ENCODE measurements around the gene KIRREL3. TPM values are rescaled to one million over a fixed set of nuclear protein-coding genes. Genes with fewer than 3 reads are reported as not detected.

Gene KIRREL3
- total and polyA plus RNA-seq, 4 donors = 0.02 to 0.71 (median 0.15) TPM; not detected in 1

DNA sequence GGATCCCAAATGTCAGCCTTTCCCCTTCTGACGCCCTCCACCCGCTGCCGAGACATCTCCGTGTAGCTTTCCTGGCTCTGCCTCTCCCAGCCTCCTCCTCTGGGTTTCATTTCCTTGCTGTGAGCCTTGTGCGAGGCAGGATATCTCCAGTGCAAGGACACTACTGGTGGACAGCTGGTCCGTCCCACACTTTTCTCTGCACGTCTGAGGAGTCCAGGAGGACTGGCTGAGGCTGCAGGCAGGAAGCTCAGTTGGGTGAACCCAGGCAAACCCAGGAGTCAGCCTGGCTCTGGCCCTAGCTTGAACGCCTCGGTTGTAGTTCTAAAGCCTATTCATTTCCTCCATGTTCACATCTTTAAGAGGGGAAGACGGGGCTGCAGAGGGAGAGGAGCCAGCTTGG, 499.6 kb downstream of the KIRREL3 start:
- Histone ChIP-seq H3K4me1 (ENCODE audit: control insufficient read depth in 5 of 5, insufficient read depth in 5 of 5, low read length in 5 of 5) (peaks cover 0 to 4% (median 0%) of the 10 kb centered on the region in 5 donors), H3K9ac (ENCODE audit: insufficient read depth in 1 of 2, low read length in 2 of 2) (no peak overlapping the region), H3K27me3 (ENCODE audit: control insufficient read depth in 3 of 3, insufficient read depth in 3 of 3, low read length in 2 of 3) (peaks cover 0 to 29% (median 12%) of the 10 kb centered on the region in 3 donors), H3K9me3 (ENCODE audit: control insufficient read depth in 4 of 4, insufficient read depth in 3 of 4, low read length in 3 of 4) (peaks cover 0 to 5% (median 2%) of the 10 kb centered on the region in 4 donors), H3K36me3 (ENCODE audit: control insufficient read depth in 4 of 4, insufficient read depth in 4 of 4, low read length in 4 of 4) (no peaks in the 10 kb centered on the region), H3K4me3 (no peak overlapping the region), H3K27ac (ENCODE audit: low read depth in 1 of 2, low read length in 1 of 2) (no peak overlapping the region)
- 79 to 87% methylated on average over 10 of the region's 10 CpGs for WGBS, 2 donors
- TF ChIP-seq CTCF (IDR thresholded peaks at IDR 0.05; ENCODE audit: control extremely low read depth, extremely low read depth) = no peak
- DNase-seq (no peak), ATAC-seq (ENCODE audit: insufficient read depth, low FRiP score) (no peak)

DNA sequence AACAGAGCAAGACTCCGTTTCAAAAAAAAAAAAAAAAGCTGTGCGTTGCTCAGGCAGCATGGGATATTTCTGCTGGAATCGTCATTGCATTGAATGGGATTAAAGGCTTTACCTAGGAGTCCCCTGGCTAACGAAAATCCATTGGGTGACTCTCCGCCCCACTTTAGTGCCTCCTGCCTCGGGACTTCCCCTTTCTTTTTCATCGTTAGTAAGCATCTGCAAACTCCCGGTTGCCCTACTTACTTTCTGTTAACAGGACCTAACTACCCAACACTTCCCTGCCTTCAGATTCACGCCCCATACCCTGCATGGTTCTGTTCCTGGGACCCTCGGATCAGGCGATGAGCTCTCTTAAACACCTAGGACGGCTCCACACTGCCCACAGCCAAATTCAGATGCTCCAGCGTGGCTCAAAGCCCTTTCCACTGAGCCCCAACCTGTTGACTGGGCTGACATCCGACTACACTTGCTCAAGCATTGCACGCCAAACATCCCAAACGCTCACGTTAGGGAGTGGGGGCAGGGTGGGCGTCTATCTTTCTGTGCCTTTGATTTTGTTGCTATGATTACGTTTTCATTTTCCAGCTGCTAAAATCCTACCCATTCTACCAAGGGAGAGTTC, 501.3 kb downstream of the KIRREL3 start:
- no peak for TF ChIP-seq CTCF (IDR thresholded peaks at IDR 0.05; ENCODE audit: control extremely low read depth, extremely low read depth)
- Histone ChIP-seq H3K36me3 (ENCODE audit: control insufficient read depth in 4 of 4, insufficient read depth in 4 of 4, low read length in 4 of 4) (no peaks in the 10 kb centered on the region), H3K4me1 (ENCODE audit: control insufficient read depth in 5 of 5, insufficient read depth in 5 of 5, low read length in 5 of 5) (peaks cover 0 to 4% (median 0%) of the 10 kb centered on the region in 5 donors), H3K4me3 (no peak overlapping the region), H3K9me3 (ENCODE audit: control insufficient read depth in 4 of 4, insufficient read depth in 3 of 4, low read length in 3 of 4) (peaks cover 0 to 2% (median 0%) of the 10 kb centered on the region in 4 donors), H3K27ac (ENCODE audit: low read depth in 1 of 2, low read length in 1 of 2) (no peak overlapping the region), H3K27me3 (ENCODE audit: control insufficient read depth in 3 of 3, insufficient read depth in 3 of 3, low read length in 2 of 3) (peaks cover 0 to 27% (median 12%) of the 10 kb centered on the region in 3 donors), H3K9ac (ENCODE audit: insufficient read depth in 1 of 2, low read length in 2 of 2) (no peak overlapping the region)
- ATAC-seq (ENCODE audit: insufficient read depth, low FRiP score) = no peak
- DNase-seq = no peak
- 58 to 59% methylated on average over 19 of the region's 19 CpGs for WGBS, 2 donors

- no peak for TF ChIP-seq CTCF (IDR thresholded peaks at IDR 0.05; ENCODE audit: control extremely low read depth, extremely low read depth)
- H3K27me3 ChIP-seq (ENCODE audit: control insufficient read depth in 3 of 3, insufficient read depth in 3 of 3, low read length in 2 of 3) = peaks cover 0 to 21% (median 12%) of the 10 kb centered on the region in 3 donors
- peaks cover 0 to 2% (median 0%) of the 10 kb centered on the region in 4 donors for H3K9me3 ChIP-seq (ENCODE audit: control insufficient read depth in 4 of 4, insufficient read depth in 3 of 4, low read length in 3 of 4)
These were observed 502.3 kb downstream of the KIRREL3 start for GRCh38 chr11:126498281-126498680.

More at GRCh38 chr11:126498281-126498680, 502.3 kb downstream of the KIRREL3 start:
- Histone ChIP-seq H3K4me3 (no peak overlapping the region), H3K9ac (ENCODE audit: insufficient read depth in 1 of 2, low read length in 2 of 2) (no peak overlapping the region), H3K4me1 (ENCODE audit: control insufficient read depth in 5 of 5, insufficient read depth in 5 of 5, low read length in 5 of 5) (peaks cover 0 to 4% (median 0%) of the 10 kb centered on the region in 5 donors), H3K36me3 (ENCODE audit: control insufficient read depth in 4 of 4, insufficient read depth in 4 of 4, low read length in 4 of 4) (no peaks in the 10 kb centered on the region), H3K27ac (ENCODE audit: low read depth in 1 of 2, low read length in 1 of 2) (no peak overlapping the region)
- ATAC-seq (ENCODE audit: insufficient read depth, low FRiP score) (no peak), DNase-seq (no peak)
- 79 to 82% methylated on average over 9 of the region's 9 CpGs for WGBS, 2 donors
